Ovary (tissue), 9 donors: ENCODE data around the gene PCDH1. TPM values are rescaled to one million over a fixed set of nuclear protein-coding genes. Genes with fewer than 3 reads are reported as not detected.

Source experiments
- DNase-seq, 5 donors: peaks; one replicate each; pipeline ENCODE4 v3.0.0-alpha.2; 2019 to 2020
- H3K27ac ChIP-seq, 2 donors: fragments of 200-600 bp; one replicate each; pipeline versions ENCODE4 v1.5.1 to v1.8.0; 2019 to 2022
- H3K27me3 ChIP-seq: fragments of 200-600 bp; one replicate; pipeline ENCODE4 v1.8.0; 2022
- H3K36me3 ChIP-seq: fragments of 200-600 bp; sonication (generic); one replicate; pipeline ENCODE4 v1.5.1; 2019
- H3K4me1 ChIP-seq: one replicate; pipeline ENCODE4 v1.8.1; 2013; ENCODE audit warnings: mild to moderate bottlenecking, moderate library complexity; ENCODE audit not compliant: insufficient read depth
- H3K4me3 ChIP-seq: fragments of 200-600 bp; sonication (generic); one replicate; pipeline ENCODE4 v1.5.1; 2017
- H3K9me3 ChIP-seq, 2 donors: fragments of 200-600 bp in 1 of 2; sonication (generic) in 1 of 2; one replicate each; pipeline versions ENCODE4 v1.5.1 to v1.8.1; 2013 to 2019; ENCODE audit warnings: mild to moderate bottlenecking in 1 of 2, moderate library complexity in 1 of 2
- EP300 ChIP-seq: sonication (generic); formaldehyde crosslinking; IDR thresholded peaks from one replicate; pipeline ENCODE4 v1.6.1; 2017; ENCODE audit warnings: antibody characterized with exemption
- POLR2A ChIP-seq: fragments of 450-650 bp; IDR thresholded peaks from one replicate; pipeline ENCODE4 v1.6.1; 2017; ENCODE audit warnings: antibody characterized with exemption, mild to moderate bottlenecking, moderate library complexity
- WGBS, 3 donors: extraction: QIAGEN DNeasy Blood & Tissue Kit in 1 of 3; methylation state at CpG; one replicate each; pipeline versions ENCODE4 v1.1.5 to v1.1.7; 2013 to 2017; 5-methylcytosine and 5-hydroxymethylcytosine counted together
- intact Hi-C, 4 donors: fragments of 100-400 bp; cut with DNase I; formaldehyde crosslinking; loops; one replicate each; pipeline versions ENCODE4 v1.11.0 to v1.15.1; 2022 to 2023
- polyA plus RNA-seq, 2 donors: library from polyadenylated mRNA; stranded (reverse); fragments of 200-250 nt in 1 of 2; fragments of 350-450 nt in 1 of 2; fragmentation: Illumina TruSeq in 1 of 2; extraction: RNeasy Lipid Tissue Mini Kit (QIAGEN cat#74804) in 1 of 2; gene quantifications; one replicate each; pipeline ENCODE4 v1.2.3, GENCODE V29; 2013 to 2014
- total RNA-seq, 7 donors: library from RNA; depleted of rRNA in 2 of 7; stranded (reverse); fragments of >200 nt in 2 of 7; fragmentation: NEBNext Ultra II Directional in 3 of 7; extraction: Animal tissue kit (Norgen Biotek cat#: 25700) in 3 of 7; gene quantifications; one replicate each; pipeline versions ENCODE4 v1.1.0 to v1.2.4, GENCODE V29; 2016 to 2023
- TF ChIP-seq, protein P1 (sequence below), 3 donors: fragments of 450-650 bp in 2 of 3; fragments of 200-600 bp in 1 of 3; IDR thresholded peaks; one replicate each; pipeline versions ENCODE4 v1.5.1 to v1.8.0; 2016 to 2022; ENCODE audit warnings: antibody characterized with exemption in 3 of 3, mild to moderate bottlenecking in 1 of 3
- donor health status: DM: no; HTN: no; CAD: no; lungs with moderate emphysema.
- donor health status: DM: no; HTN: no; CAD: no.
- donor health status: Bipolar disorder and iron deficiency.
- donor health status: DM: yes; HTN: yes; CAD: no.
- donor health status: DM: no; HTN: no; CAD: no.
- donor health status: DM: yes; HTN: yes; CAD: no.

PCDH1 gene
- total and polyA plus RNA-seq, 9 donors = 3.2 to 13.8 (median 7.0) TPM

DNA sequence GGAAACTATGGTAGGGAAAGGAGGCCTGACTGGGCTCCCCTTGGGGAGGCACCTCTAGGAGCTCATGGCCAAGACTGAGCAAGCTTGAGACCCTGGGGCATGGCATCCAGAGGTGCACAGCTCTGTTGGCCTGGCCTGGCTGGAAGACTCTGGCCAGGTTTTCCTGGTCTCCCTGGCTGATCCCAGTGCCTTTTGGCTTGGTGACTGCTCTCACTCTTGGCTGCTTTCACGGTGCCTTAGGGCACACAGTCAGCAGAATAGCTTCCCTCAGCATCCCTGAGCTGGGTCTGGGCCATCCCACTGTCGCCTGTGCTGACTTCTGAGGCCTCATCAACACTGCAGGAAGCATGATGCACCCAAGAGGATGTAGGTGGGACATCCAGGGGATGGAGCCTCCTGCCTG, 32.1 kb upstream of the PCDH1 start:
- Histone ChIP-seq H3K36me3 (no peaks in the 10 kb centered on the region), H3K27me3 (no peaks in the 10 kb centered on the region), H3K4me1 (peaks cover 2% of the 10 kb centered on the region), H3K9me3 (no peaks in the 10 kb centered on the region), H3K27ac (no peak overlapping the region), H3K4me3 (no peak overlapping the region)
- no peak for DNase-seq
- TF ChIP-seq EP300 (no peak), POLR2A (no peak)
- TF ChIP-seq, protein P1, sequence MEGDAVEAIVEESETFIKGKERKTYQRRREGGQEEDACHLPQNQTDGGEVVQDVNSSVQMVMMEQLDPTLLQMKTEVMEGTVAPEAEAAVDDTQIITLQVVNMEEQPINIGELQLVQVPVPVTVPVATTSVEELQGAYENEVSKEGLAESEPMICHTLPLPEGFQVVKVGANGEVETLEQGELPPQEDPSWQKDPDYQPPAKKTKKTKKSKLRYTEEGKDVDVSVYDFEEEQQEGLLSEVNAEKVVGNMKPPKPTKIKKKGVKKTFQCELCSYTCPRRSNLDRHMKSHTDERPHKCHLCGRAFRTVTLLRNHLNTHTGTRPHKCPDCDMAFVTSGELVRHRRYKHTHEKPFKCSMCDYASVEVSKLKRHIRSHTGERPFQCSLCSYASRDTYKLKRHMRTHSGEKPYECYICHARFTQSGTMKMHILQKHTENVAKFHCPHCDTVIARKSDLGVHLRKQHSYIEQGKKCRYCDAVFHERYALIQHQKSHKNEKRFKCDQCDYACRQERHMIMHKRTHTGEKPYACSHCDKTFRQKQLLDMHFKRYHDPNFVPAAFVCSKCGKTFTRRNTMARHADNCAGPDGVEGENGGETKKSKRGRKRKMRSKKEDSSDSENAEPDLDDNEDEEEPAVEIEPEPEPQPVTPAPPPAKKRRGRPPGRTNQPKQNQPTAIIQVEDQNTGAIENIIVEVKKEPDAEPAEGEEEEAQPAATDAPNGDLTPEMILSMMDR (IDR thresholded peaks at IDR 0.05) = no peak
- intact Hi-C loops = loop anchor here in 1 of 4 donors (5.0 kb wide), 1 partner anchor 1493 kb away; no protein-coding TSS in a partner anchor
- 55 to 83% (median 64%) methylated on average over 2 of the region's 2 CpGs for WGBS, 3 donors

- Histone ChIP-seq H3K27me3 (no peaks in the 10 kb centered on the region), H3K36me3 (no peaks in the 10 kb centered on the region), H3K4me3 (no peak overlapping the region), H3K4me1 (peaks cover 2% of the 10 kb centered on the region), H3K27ac (no peak overlapping the region), H3K9me3 (no peaks in the 10 kb centered on the region)
- no peak for DNase-seq
- TF ChIP-seq, protein P1 (IDR thresholded peaks at IDR 0.05) = no peak
- TF ChIP-seq EP300 (no peak), POLR2A (no peak)
- intact Hi-C loops = no loop called here
- WGBS, 3 donors = 71 to 90% (median 84%) methylated on average over 4 of the region's 4 CpGs
Observed at GRCh38 chr5:141909212-141909611, 31.0 kb upstream of the PCDH1 start.

DNA sequence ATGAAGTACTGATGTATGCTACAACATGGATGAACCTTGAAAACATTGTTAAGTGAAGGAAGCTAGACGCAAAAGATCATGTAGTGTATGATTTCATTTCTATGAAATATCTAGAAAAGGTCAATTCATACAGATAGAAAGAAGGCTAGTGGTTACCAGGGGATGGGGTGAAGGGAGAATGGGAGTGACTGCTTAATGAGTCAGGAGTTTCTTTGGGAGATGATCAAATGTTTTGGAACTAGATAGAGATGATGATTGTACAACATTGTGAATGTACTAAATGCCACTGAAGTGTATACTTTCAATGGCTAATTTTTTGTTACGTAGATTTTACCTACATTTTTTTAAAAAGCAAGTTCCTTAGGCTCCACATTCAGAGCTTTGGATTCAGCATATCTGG, 30.6 kb upstream of the PCDH1 start:
- no peak overlapping the region for H3K4me3 ChIP-seq
- H3K36me3 ChIP-seq = no peaks in the 10 kb centered on the region
- intact Hi-C loops = no loop called here
- no peaks in the 10 kb centered on the region for H3K9me3 ChIP-seq
- 82 to 88% (median 85%) methylated on average over 2 of the region's 2 CpGs for WGBS, 3 donors
- no peak overlapping the region for H3K27ac ChIP-seq
- H3K4me1 ChIP-seq = peaks cover 2% of the 10 kb centered on the region
- H3K27me3 ChIP-seq = no peaks in the 10 kb centered on the region
- TF ChIP-seq EP300 (no peak), POLR2A (no peak)
- TF ChIP-seq, protein P1 (IDR thresholded peaks at IDR 0.05) = no peak
- DNase-seq = no peak

- Histone ChIP-seq H3K9me3 (no peaks in the 10 kb centered on the region), H3K4me1 (no peaks in the 10 kb centered on the region), H3K27ac (no peak overlapping the region), H3K36me3 (no peaks in the 10 kb centered on the region), H3K4me3 (no peak overlapping the region), H3K27me3 (no peaks in the 10 kb centered on the region)
- WGBS, 3 donors = 0 to 3% (median 2%) methylated on average over 1 of the region's 1 CpG
- intact Hi-C loops = no loop called here
- TF ChIP-seq EP300 (no peak), POLR2A (no peak)
- TF ChIP-seq, protein P1 (IDR thresholded peaks at IDR 0.05) = no peak
- DNase-seq = no peak
Observed at GRCh38 chr5:141906972-141907371, 28.8 kb upstream of the PCDH1 start.
